Glutamatergic neuron (in vitro differentiated cells): ENCODE data around the gene RHOH. TPM values are rescaled to one million over a fixed set of nuclear protein-coding genes. Genes with fewer than 3 reads are reported as not detected.
A peak's percentile ranks its signal among the peaks of the same experiment; 100 is the strongest.

ENCODE experiments used
- DNase-seq: peaks from one replicate; pipeline ENCODE4 v3.0.0; 2022
- H3K27ac Mint-ChIP-seq: one replicate; pipeline ENCODE4 v1.8.0; 2020; ENCODE audit warnings: mild to moderate bottlenecking, mixed read lengths, inconsistent platforms; ENCODE audit not compliant: unreplicated experiment
- H3K27me3 Mint-ChIP-seq: one replicate; pipeline ENCODE4 v1.8.0; 2020; ENCODE audit warnings: mild to moderate bottlenecking, moderate library complexity, mixed read lengths, inconsistent platforms; ENCODE audit not compliant: unreplicated experiment
- H3K36me3 Mint-ChIP-seq: one replicate; pipeline ENCODE4 v1.8.0; 2020; ENCODE audit warnings: mild to moderate bottlenecking, mixed read lengths, inconsistent platforms; ENCODE audit not compliant: unreplicated experiment
- H3K4me1 Mint-ChIP-seq: one replicate; pipeline ENCODE4 v1.8.0; 2020; ENCODE audit warnings: mild to moderate bottlenecking, low read depth, mixed read lengths, inconsistent platforms; ENCODE audit not compliant: unreplicated experiment
- H3K4me3 Mint-ChIP-seq: one replicate; pipeline ENCODE4 v1.8.0; 2020; ENCODE audit warnings: mild to moderate bottlenecking, mixed read lengths, inconsistent platforms; ENCODE audit not compliant: unreplicated experiment
- H3K9me3 Mint-ChIP-seq: one replicate; pipeline ENCODE4 v1.8.0; 2020; ENCODE audit warnings: mild to moderate bottlenecking, moderate library complexity, mixed read lengths, inconsistent platforms; ENCODE audit not compliant: unreplicated experiment
- CTCF ChIP-seq: fragments of 200-600 bp; sonication (generic); IDR thresholded peaks from one replicate; pipeline ENCODE4 v1.5.0; 2021; ENCODE audit not compliant: partially characterized antibody, unreplicated experiment
- total RNA-seq: library from RNA; stranded (reverse); fragmentation: NEBNext Ultra II Directional; extraction: Animal tissue kit (Norgen Biotek cat#: 25700); gene quantifications from one replicate; pipeline ENCODE4 v1.2.1, GENCODE V29; 2021; ENCODE audit not compliant: unreplicated experiment

The RHOH gene
- total RNA-seq, 1 donor from 2014 or later: not detected

- peak; percentile 47 for TF ChIP-seq CTCF
- Mint-ChIP-seq H3K4me1 (peaks cover 2% of the 10 kb centered on the region), H3K36me3 (no peaks in the 10 kb centered on the region), H3K27ac (no peak overlapping the region), H3K4me3 (no peak overlapping the region), H3K27me3 (no peaks in the 10 kb centered on the region), H3K9me3 (no peaks in the 10 kb centered on the region)
- DNase-seq: no peak
Measured at GRCh38 chr4:40228497-40229365, 31.9 kb downstream of the RHOH start.

- no peaks in the 10 kb centered on the region for H3K36me3 Mint-ChIP-seq
- H3K4me1 Mint-ChIP-seq: peaks cover 2% of the 10 kb centered on the region
- H3K4me3 Mint-ChIP-seq: no peak overlapping the region
- no peak for TF ChIP-seq CTCF
- no peak overlapping the region for H3K27ac Mint-ChIP-seq
- H3K27me3 Mint-ChIP-seq: no peaks in the 10 kb centered on the region
- no peaks in the 10 kb centered on the region for H3K9me3 Mint-ChIP-seq
- no peak for DNase-seq
Measured at GRCh38 chr4:40231316-40231863, 34.6 kb downstream of the RHOH start.

GRCh38 chr4:40232610-40233009 is 35.8 kb downstream of the RHOH start:
- Mint-ChIP-seq H3K9me3 (no peaks in the 10 kb centered on the region), H3K4me1 (peaks cover 1% of the 10 kb centered on the region), H3K4me3 (no peak overlapping the region), H3K27me3 (no peaks in the 10 kb centered on the region), H3K27ac (no peak overlapping the region), H3K36me3 (no peaks in the 10 kb centered on the region)
- TF ChIP-seq CTCF: no peak
- no peak for DNase-seq

GRCh38 chr4:40233227-40233626 is 36.4 kb downstream of the RHOH start:
- no peaks in the 10 kb centered on the region for H3K36me3 Mint-ChIP-seq
- H3K4me1 Mint-ChIP-seq: no peaks in the 10 kb centered on the region
- H3K9me3 Mint-ChIP-seq: no peaks in the 10 kb centered on the region
- no peak overlapping the region for H3K4me3 Mint-ChIP-seq
- no peak overlapping the region for H3K27ac Mint-ChIP-seq
- no peak for TF ChIP-seq CTCF
- DNase-seq: no peak
- H3K27me3 Mint-ChIP-seq: peaks cover 2% of the 10 kb centered on the region

DNA sequence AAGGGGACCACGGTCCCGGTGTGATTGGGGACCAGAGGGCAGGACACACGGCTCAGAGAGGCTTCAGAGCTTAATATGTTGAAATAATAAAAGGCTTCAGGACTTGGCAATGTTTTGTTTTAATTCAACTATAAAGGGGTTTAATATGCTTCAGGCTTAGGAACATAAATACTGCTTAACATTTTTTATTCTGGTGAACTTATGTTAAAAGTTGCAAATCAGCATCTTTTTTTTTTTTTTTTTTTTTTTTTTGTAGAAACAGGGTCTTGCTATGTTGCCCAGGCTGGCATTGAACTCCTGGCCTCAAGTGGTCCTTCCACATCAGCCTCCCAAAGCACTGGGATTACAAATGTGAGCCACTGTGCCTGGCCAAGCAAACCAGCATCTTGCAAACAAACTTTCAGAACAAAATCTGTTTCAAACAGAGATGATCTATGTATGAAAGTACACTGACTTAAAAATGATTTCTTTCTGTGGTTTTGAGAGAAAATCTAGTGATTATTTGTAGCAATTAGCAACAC is 37.7 kb downstream of the RHOH start:
- H3K4me1 Mint-ChIP-seq: no peaks in the 10 kb centered on the region
- TF ChIP-seq CTCF: no peak
- no peaks in the 10 kb centered on the region for H3K36me3 Mint-ChIP-seq
- DNase-seq: no peak
- peaks cover 2% of the 10 kb centered on the region for H3K27me3 Mint-ChIP-seq
- no peaks in the 10 kb centered on the region for H3K9me3 Mint-ChIP-seq
- no peak overlapping the region for H3K4me3 Mint-ChIP-seq
- no peak overlapping the region for H3K27ac Mint-ChIP-seq
